ENCODE data around the gene SYT7.

Gene SYT7

DNA sequence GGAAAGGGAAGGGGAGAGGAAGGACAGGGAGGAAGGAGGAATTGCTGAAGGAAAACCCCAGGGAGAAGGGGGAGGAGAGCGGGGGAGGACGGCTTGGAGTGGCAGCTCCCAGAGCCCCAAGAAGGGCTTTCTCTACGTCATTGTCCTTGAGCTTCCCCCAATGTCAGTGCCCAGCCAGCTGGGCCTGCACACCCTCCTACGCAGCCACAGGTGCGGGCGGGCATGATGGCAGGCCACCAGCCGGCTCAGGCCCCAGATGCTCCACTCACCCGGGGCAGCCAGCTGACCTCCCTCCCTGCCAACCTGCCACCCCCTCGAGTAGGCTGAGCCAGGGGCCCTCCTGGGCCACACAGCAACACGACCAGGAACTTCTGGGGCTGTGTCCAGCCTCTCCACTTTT, 11.2 kb downstream of the SYT7 start:
- Histone ChIP-seq H3K27me3 (ENCODE audit: control insufficient read depth in 1 of 2, insufficient read depth in 2 of 2, low read length in 2 of 2) (peaks cover 35 to 40% of the 10 kb centered on the region in 2 donors), H3K27ac (ENCODE audit: low read length) (no peak overlapping the region), H3K9me3 (ENCODE audit: control insufficient read depth in 2 of 2, low read length in 2 of 2) (no peaks in the 10 kb centered on the region), H3K36me3 (ENCODE audit: control insufficient read depth in 2 of 2, insufficient read depth in 2 of 2, low read length in 2 of 2) (no peaks in the 10 kb centered on the region), H3K9ac (ENCODE audit: low read length in 2 of 2) (no peak overlapping the region), H3K4me1 (ENCODE audit: control insufficient read depth, insufficient read depth, low read length) (peaks cover 4% of the 10 kb centered on the region), H3K4me3 (ENCODE audit: low read length in 2 of 2) (no peak overlapping the region)

DNA sequence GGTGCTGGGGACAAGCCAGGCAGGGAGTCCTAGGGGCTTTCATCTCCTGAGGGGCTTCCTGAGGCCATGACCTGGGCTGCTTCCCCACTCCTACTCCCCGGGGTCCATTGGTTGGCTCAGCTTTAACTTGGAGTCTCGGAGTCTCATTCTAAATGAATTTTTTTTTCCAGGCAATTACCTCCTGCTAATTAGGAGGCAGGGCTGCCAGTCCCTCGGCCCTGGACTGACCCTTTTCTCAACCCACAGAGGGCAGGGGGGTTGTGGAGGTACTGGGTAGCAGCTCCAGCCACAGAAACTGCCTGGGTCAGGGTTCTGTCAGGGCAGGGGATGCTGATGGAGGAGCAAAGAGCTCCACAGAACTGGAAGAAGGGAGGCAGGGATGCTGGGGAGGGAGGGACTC, 11.9 kb downstream of the SYT7 start:
- Histone ChIP-seq H3K4me1 (ENCODE audit: control insufficient read depth, insufficient read depth, low read length) (peaks cover 4% of the 10 kb centered on the region), H3K4me3 (ENCODE audit: low read length in 2 of 2) (no peak overlapping the region), H3K9ac (ENCODE audit: low read length in 2 of 2) (no peak overlapping the region), H3K9me3 (ENCODE audit: control insufficient read depth in 2 of 2, low read length in 2 of 2) (no peaks in the 10 kb centered on the region), H3K27ac (ENCODE audit: low read length) (no peak overlapping the region), H3K36me3 (ENCODE audit: control insufficient read depth in 2 of 2, insufficient read depth in 2 of 2, low read length in 2 of 2) (no peaks in the 10 kb centered on the region), H3K27me3 (ENCODE audit: control insufficient read depth in 1 of 2, insufficient read depth in 2 of 2, low read length in 2 of 2) (peaks cover 35 to 46% of the 10 kb centered on the region in 2 donors)

DNA sequence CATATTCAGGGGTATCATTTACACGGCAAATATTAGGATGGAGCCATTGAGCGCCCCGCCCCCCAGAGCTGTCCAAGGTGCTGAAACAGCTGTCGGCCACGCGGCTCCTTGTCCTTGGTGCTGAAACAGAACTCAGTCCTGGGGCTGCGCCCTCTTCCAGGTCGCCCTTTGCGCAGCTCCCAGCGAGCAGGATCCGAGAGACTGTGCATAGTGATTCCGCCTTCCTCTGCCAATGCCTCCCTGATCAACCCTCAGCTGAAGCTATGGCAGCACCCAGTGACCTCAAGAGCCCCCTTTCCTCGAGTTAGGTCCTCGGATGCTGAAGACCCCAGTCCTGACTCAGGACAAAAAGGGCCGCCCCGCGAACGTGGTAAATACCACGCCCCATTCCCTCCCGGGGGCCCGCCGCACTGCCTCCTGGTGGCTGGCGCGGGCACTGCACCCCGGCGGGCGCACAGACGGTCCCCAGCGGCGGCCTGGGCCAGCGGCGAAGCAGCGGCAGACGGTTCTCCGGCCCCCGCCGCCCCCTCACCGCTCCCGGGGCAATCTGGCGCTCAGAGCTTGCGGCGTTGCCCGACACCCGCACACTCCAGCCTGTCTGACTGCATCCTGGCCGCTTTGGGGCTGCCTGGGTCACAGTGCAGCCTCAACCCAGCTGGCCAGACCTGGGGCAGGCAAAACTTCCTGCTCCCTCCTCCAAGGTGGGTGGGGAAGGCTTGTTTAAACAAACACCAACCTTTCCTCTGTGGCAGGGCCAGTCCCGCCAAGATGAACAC, 13.4 kb downstream of the SYT7 start:
- Histone ChIP-seq H3K4me3 (ENCODE audit: low read length in 2 of 2) (no peak overlapping the region), H3K27me3 (ENCODE audit: control insufficient read depth in 1 of 2, insufficient read depth in 2 of 2, low read length in 2 of 2) (peaks cover 35 to 44% of the 10 kb centered on the region in 2 donors), H3K9me3 (ENCODE audit: control insufficient read depth in 2 of 2, low read length in 2 of 2) (no peaks in the 10 kb centered on the region), H3K4me1 (ENCODE audit: control insufficient read depth, insufficient read depth, low read length) (peaks cover 4% of the 10 kb centered on the region), H3K36me3 (ENCODE audit: control insufficient read depth in 2 of 2, insufficient read depth in 2 of 2, low read length in 2 of 2) (no peaks in the 10 kb centered on the region), H3K27ac (ENCODE audit: low read length) (no peak overlapping the region), H3K9ac (ENCODE audit: low read length in 2 of 2) (no peak overlapping the region)

DNA sequence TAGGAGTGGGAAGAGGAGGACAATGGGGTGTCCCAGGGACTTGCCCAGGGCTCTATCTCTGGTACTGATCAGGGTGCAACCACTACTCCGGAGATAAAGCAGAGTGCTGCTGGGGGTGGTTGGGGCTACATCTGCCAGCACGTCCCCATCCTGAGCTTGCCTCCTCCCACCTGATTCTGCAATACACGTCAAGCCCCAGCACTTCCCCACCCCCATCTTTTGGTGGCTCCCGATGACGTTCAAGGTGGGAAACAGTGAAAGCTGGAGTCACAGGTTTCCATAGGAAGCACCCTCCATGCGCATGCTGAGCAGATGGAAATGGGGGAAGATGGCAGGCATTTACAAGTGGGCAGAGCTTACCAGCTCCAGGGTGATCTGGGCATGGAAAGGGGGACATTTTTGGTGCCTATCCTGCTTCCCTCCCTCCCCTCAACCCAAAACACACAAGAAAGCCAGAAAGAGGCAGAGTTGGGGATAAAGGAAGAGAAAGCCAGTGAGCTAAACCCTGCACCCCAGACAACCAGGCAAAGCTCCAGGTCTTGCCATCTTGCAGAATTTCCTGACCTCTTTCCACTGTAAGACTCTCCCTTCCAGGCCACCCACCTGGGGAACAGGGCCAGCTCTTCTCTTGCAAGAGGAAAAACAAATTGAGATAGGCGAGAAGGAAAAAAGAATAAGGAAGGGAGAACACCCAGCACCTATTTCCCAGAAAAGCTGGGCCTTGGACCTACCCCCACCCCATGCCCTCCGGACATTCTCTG, 15.8 kb downstream of the SYT7 start:
- Histone ChIP-seq H3K4me1 (ENCODE audit: control insufficient read depth, insufficient read depth, low read length) (peaks cover 4% of the 10 kb centered on the region), H3K9ac (ENCODE audit: low read length in 2 of 2) (no peak overlapping the region), H3K27ac (ENCODE audit: low read length) (no peak overlapping the region), H3K4me3 (ENCODE audit: low read length in 2 of 2) (no peak overlapping the region), H3K9me3 (ENCODE audit: control insufficient read depth in 2 of 2, low read length in 2 of 2) (no peaks in the 10 kb centered on the region), H3K27me3 (ENCODE audit: control insufficient read depth in 1 of 2, insufficient read depth in 2 of 2, low read length in 2 of 2) (peaks cover 25 to 39% of the 10 kb centered on the region in 2 donors), H3K36me3 (ENCODE audit: control insufficient read depth in 2 of 2, insufficient read depth in 2 of 2, low read length in 2 of 2) (no peaks in the 10 kb centered on the region)

DNA sequence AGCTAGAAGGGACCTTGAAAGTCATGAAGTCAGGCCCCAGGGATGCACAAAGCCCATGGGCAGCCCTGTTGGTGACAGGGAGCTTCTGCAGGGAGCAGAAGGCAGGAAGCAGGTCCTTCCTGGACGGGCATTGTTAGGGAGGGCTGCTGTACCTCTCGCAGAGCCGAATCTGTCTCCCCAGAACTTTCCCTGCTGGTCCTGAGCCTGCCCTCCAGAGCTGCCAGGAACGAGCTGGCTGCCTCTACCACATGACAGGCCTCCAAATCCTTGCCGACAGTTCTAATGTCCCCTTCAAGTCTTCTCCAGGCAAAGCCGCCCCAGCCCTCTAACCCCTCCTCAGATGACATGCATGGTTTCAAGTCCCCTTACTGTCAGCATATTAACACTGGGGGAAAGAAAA, 20.1 kb downstream of the SYT7 start:
- Histone ChIP-seq H3K27ac (ENCODE audit: low read length) (no peak overlapping the region), H3K4me3 (ENCODE audit: low read length in 2 of 2) (no peak overlapping the region), H3K9me3 (ENCODE audit: control insufficient read depth in 2 of 2, low read length in 2 of 2) (no peaks in the 10 kb centered on the region), H3K27me3 (ENCODE audit: control insufficient read depth in 1 of 2, insufficient read depth in 2 of 2, low read length in 2 of 2) (peaks cover 15 to 33% of the 10 kb centered on the region in 2 donors), H3K36me3 (ENCODE audit: control insufficient read depth in 2 of 2, insufficient read depth in 2 of 2, low read length in 2 of 2) (no peaks in the 10 kb centered on the region), H3K9ac (ENCODE audit: low read length in 2 of 2) (no peak overlapping the region), H3K4me1 (ENCODE audit: control insufficient read depth, insufficient read depth, low read length) (peaks cover under 1% of the 10 kb centered on the region)

DNA sequence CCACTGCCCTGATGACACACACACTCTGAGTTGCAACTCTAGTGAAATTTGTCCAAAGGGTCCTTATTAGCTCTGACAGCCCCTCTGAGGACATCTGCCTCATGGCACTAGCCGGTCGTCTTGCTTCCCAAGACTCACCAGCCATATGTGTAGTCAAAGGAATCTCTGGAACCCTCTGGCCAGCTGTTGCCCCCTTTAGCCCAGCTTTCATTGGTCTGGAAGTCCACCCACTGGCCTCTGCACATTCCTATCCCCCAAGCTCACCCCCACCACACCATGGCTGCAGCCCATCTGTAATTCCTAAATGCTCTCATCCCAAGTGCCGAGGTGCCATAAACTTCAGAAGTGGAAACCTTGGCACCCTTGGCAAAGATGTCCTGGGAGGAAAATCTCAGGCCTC, 24.3 kb downstream of the SYT7 start:
- H3K4me3 ChIP-seq (ENCODE audit: low read length in 2 of 2): no peak overlapping the region
- no peaks in the 10 kb centered on the region for H3K36me3 ChIP-seq (ENCODE audit: control insufficient read depth in 2 of 2, insufficient read depth in 2 of 2, low read length in 2 of 2)
- peaks cover 43% of the 10 kb centered on the region in 2 donors for H3K27me3 ChIP-seq (ENCODE audit: control insufficient read depth in 1 of 2, insufficient read depth in 2 of 2, low read length in 2 of 2)
- no peak overlapping the region for H3K9ac ChIP-seq (ENCODE audit: low read length in 2 of 2)
- H3K27ac ChIP-seq (ENCODE audit: low read length): no peak overlapping the region
- H3K9me3 ChIP-seq (ENCODE audit: control insufficient read depth in 2 of 2, low read length in 2 of 2): no peaks in the 10 kb centered on the region
- H3K4me1 ChIP-seq (ENCODE audit: control insufficient read depth, insufficient read depth, low read length): peaks cover 8% of the 10 kb centered on the region

DNA sequence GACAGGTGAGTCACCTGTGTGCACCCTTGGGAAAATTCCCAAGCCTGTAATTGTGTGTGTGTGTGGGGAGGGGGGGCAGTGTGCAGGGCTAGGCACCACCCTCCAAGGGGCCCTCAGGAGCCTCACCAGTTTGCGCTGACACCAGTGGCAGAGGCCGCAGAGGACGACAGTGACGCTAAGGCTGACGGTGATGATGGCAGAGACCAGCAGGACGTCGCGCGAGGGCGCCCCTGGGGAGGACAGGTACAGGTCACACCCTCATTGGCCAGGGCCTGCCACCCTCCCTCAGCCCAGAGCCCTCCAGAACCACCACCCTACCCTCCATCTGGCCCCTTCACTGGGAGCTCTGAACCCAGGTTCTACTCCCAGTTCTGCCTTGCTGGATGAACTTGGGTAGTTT, 24.9 kb downstream of the SYT7 start:
- Histone ChIP-seq H3K27ac (ENCODE audit: low read length) (no peak overlapping the region), H3K9ac (ENCODE audit: low read length in 2 of 2) (no peak overlapping the region), H3K4me1 (ENCODE audit: control insufficient read depth, insufficient read depth, low read length) (peaks cover 8% of the 10 kb centered on the region), H3K4me3 (ENCODE audit: low read length in 2 of 2) (no peak overlapping the region), H3K36me3 (ENCODE audit: control insufficient read depth in 2 of 2, insufficient read depth in 2 of 2, low read length in 2 of 2) (no peaks in the 10 kb centered on the region), H3K27me3 (ENCODE audit: control insufficient read depth in 1 of 2, insufficient read depth in 2 of 2, low read length in 2 of 2) (peaks cover 45 to 48% of the 10 kb centered on the region in 2 donors), H3K9me3 (ENCODE audit: control insufficient read depth in 2 of 2, low read length in 2 of 2) (no peaks in the 10 kb centered on the region)

DNA sequence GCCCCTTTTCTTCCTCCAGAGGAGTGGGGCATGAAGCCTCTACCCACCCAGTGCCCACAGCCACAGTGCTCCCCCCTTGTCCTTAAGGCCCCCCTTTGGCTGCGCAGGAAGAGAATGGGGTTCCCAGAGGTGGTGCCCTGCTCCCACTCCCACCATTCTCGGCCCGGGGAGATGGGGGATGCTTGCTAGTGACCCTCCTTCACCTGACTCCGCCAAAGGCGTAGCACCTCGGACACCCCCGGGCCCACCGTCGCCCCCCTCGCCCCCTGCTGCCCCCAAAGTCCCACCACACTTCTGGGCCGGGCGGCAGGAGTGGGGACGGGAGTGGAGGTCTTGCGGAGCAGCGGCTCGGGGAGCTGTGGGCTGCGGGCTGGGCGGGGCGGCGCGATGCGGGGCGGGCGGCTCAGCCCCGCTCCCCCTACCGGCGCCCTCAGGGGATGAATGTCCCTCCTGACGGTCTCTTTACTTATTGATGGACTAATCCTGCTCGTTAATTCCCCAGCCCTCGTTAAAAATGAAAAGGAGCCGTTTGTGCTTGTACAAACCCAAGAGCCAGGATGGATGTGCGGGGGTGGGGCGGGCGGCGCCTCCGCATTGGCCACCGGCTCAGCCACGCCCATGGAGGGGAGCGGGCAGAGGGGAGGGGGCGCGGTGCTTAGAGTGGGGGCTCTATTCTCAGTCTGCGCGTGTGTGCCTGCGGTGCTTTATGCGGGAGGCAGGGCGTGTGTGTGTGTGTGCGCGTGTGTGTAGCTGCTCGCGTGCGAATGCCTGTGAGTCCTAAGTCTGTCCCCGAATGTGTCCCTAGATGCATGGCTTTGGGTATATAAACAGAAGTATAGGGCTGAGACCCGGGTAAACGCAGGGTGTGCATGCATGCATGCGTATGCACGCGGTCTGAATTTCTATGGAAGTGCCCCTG, 25.6 kb downstream of the SYT7 start:
- Histone ChIP-seq H3K27me3 (ENCODE audit: control insufficient read depth in 1 of 2, insufficient read depth in 2 of 2, low read length in 2 of 2) (peaks cover 45 to 48% of the 10 kb centered on the region in 2 donors), H3K9me3 (ENCODE audit: control insufficient read depth in 2 of 2, low read length in 2 of 2) (no peaks in the 10 kb centered on the region), H3K9ac (ENCODE audit: low read length in 2 of 2) (no peak overlapping the region), H3K4me3 (ENCODE audit: low read length in 2 of 2) (no peak overlapping the region), H3K36me3 (ENCODE audit: control insufficient read depth in 2 of 2, insufficient read depth in 2 of 2, low read length in 2 of 2) (no peaks in the 10 kb centered on the region), H3K27ac (ENCODE audit: low read length) (no peak overlapping the region), H3K4me1 (ENCODE audit: control insufficient read depth, insufficient read depth, low read length) (peaks cover 8% of the 10 kb centered on the region)

DNA sequence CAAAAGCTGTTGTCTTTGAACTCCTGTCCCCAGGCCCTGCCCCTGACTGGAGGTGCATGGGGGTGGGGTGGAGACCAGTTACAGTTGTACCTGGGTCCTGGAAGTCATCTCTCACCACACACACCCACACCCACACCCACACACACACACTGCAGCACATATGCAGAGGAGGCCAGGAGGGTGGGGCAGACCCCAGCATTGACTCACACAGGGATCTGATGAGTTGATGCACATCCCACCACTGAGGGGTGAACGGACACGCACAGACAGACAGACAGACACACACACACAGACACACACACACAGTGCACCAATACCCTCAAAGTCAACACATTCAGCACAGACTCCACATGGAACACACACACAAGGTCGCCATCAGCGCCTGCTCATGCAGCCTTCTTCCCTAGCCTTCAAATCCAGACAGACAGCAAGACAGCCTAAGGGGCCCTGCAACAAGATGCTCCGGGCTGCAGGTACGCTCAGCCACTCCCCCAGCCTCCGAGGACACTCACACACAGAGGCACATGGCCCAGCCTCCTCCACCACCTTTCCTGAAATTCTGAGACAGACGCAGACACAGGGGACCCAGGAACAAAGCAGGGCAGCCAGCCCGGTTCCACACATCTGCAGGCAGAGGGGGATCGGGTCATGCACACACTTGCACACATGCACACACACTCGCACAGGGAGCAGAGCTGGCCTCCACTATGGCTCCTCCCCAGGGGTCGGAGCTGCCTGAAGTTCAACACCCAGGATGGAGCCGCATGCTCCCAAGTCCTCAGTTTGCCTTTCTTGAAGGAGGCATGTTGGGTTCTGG, 26.5 kb downstream of the SYT7 start:
- Histone ChIP-seq H3K36me3 (ENCODE audit: control insufficient read depth in 2 of 2, insufficient read depth in 2 of 2, low read length in 2 of 2) (no peaks in the 10 kb centered on the region), H3K4me3 (ENCODE audit: low read length in 2 of 2) (no peak overlapping the region), H3K9ac (ENCODE audit: low read length in 2 of 2) (no peak overlapping the region), H3K27me3 (ENCODE audit: control insufficient read depth in 1 of 2, insufficient read depth in 2 of 2, low read length in 2 of 2) (peaks cover 45 to 51% of the 10 kb centered on the region in 2 donors), H3K27ac (ENCODE audit: low read length) (no peak overlapping the region), H3K4me1 (ENCODE audit: control insufficient read depth, insufficient read depth, low read length) (peaks cover 8% of the 10 kb centered on the region), H3K9me3 (ENCODE audit: control insufficient read depth in 2 of 2, low read length in 2 of 2) (no peaks in the 10 kb centered on the region)

All from stomach smooth muscle (tissue), 2 donors.